H1 (cell line): Measurements from ENCODE around the gene PAX8. TPM values are rescaled to one million over a fixed set of nuclear protein-coding genes. Genes with fewer than 3 reads are reported as not detected.

ENCODE experiments used
- CTCF ChIA-PET: fragments of 300-600 bp; sonication (Branson Sonifier 250); formaldehyde crosslinking; loops from one replicate; lab custom pipeline; 2021; ENCODE audit not compliant: partially characterized antibody; lab: Charles Lee
- POLR2A ChIA-PET: fragments of 300-600 bp; sonication (Branson Sonifier 250); formaldehyde crosslinking; loops from one replicate; lab custom pipeline; 2021; ENCODE audit warnings: inconsistent platforms; ENCODE audit not compliant: partially characterized antibody; lab: Charles Lee
- DNase-seq, 2 experiments: peaks; one replicate each; pipeline versions ENCODE4 v3.0.0 to v3.0.0-alpha.2; 2010 to 2022; ENCODE audit warnings: low spot score in 2 of 2, low read depth in 1 of 2, mixed read lengths in 1 of 2
- FAIRE-seq: peaks from 2 replicates; lab custom pipeline; 2011; peaks lifted over from hg19 to GRCh38; lab: Jason Lieb, UNC
- H2AFZ ChIP-seq: 2 replicates; pipeline ENCODE4 v1.8.1; 2012; ENCODE audit warnings: low read length, inconsistent platforms
- H2AK5ac ChIP-seq: 2 replicates; pipeline ENCODE4 v1.6.1; 2013; ENCODE audit warnings: low read depth, low read length
- H2BK120ac ChIP-seq: replicated peaks from 2 replicates; pipeline ENCODE3; 2013; ENCODE audit warnings: low read depth, low read length, inconsistent platforms
- H2BK12ac ChIP-seq: 2 replicates; pipeline ENCODE4 v1.6.1; 2013; ENCODE audit warnings: low read depth, low read length
- H2BK15ac ChIP-seq: 2 replicates; pipeline ENCODE4 v1.6.1; 2013; ENCODE audit warnings: low read length
- H2BK20ac ChIP-seq: 2 replicates; pipeline ENCODE4 v1.6.1; 2013; ENCODE audit warnings: low read length
- H2BK5ac ChIP-seq: 2 replicates; pipeline ENCODE4 v1.6.1; 2013; ENCODE audit warnings: low read depth, low read length
- H3K14ac ChIP-seq: 2 replicates; pipeline ENCODE4 v1.6.1; 2013; ENCODE audit warnings: inconsistent platforms; ENCODE audit not compliant: insufficient read length
- H3K18ac ChIP-seq: 2 replicates; pipeline ENCODE4 v1.6.1; 2013; ENCODE audit warnings: low read length; ENCODE audit errors: extremely low read depth
- H3K23ac ChIP-seq: 2 replicates; pipeline ENCODE4 v1.6.1; 2013; ENCODE audit warnings: inconsistent platforms; ENCODE audit not compliant: insufficient read length
- H3K23me2 ChIP-seq: 2 replicates; pipeline ENCODE4 v1.6.1; 2013; ENCODE audit warnings: low read depth, low read length
- H3K27ac ChIP-seq: 2 replicates; pipeline ENCODE4 v1.6.1; 2011; ENCODE audit warnings: low read depth, low read length, inconsistent platforms
- H3K27me3 ChIP-seq, 4 experiments: replicated peaks in 1 of 4; 1 replicate in 1 of 4; 2 replicates in 3 of 4; pipeline versions ENCODE4 v1.6.1 to v1.8.1; 2011 to 2013; ENCODE audit warnings: low read length in 3 of 4, mild to moderate bottlenecking in 3 of 4, inconsistent platforms in 2 of 4, mixed read lengths in 2 of 4, moderate library complexity in 1 of 4; ENCODE audit not compliant: control insufficient read depth in 3 of 4, insufficient read depth in 3 of 4; ENCODE audit errors: extremely low read depth in 1 of 4
- H3K36me3 ChIP-seq, 4 experiments: 2 replicates each; pipeline versions ENCODE4 v1.6.1 to v1.8.1; 2011 to 2013; ENCODE audit warnings: mild to moderate bottlenecking in 4 of 4, low read length in 3 of 4, moderate library complexity in 2 of 4, control low read depth in 1 of 4, inconsistent platforms in 1 of 4; ENCODE audit not compliant: insufficient read depth in 4 of 4, control insufficient read depth in 2 of 4
- H3K4ac ChIP-seq: replicated peaks from 2 replicates; pipeline ENCODE3; 2013; ENCODE audit warnings: low read length, low read depth, mixed read lengths, inconsistent platforms; ENCODE audit not compliant: insufficient read length
- H3K4me1 ChIP-seq, 4 experiments: replicated peaks in 1 of 4; 1 replicate in 1 of 4; 2 replicates in 3 of 4; pipeline versions ENCODE4 v1.6.1 to v1.8.1; 2011 to 2013; ENCODE audit warnings: low read length in 3 of 4, inconsistent platforms in 2 of 4, mixed read lengths in 1 of 4; ENCODE audit not compliant: insufficient read depth in 4 of 4, control insufficient read depth in 3 of 4
- H3K4me2 ChIP-seq, 2 experiments: 2 replicates each; pipeline versions ENCODE4 v1.6.1 to v1.8.1; 2011 to 2013; ENCODE audit warnings: low read depth in 2 of 2, low read length in 2 of 2, control low read depth in 1 of 2, inconsistent platforms in 1 of 2, mild to moderate bottlenecking in 1 of 2; ENCODE audit not compliant: insufficient read depth in 1 of 2
- H3K4me3 ChIP-seq, 4 experiments: fragments of 200-600, 300-600 bp in 1 of 4; sonication (generic), shearing (Covaris generic), sonication (Bioruptor Twin) in 1 of 4; 2 replicates each; pipeline versions ENCODE4 v1.5.1 to v1.8.1; 2011 to 2016; ENCODE audit warnings: low read length in 4 of 4, low read depth in 3 of 4, control low read depth in 2 of 4, inconsistent platforms in 2 of 4, mild to moderate bottlenecking in 2 of 4, mixed read lengths in 1 of 4, moderate library complexity in 1 of 4; ENCODE audit not compliant: insufficient read depth in 2 of 4; ENCODE audit errors: extremely low read depth in 1 of 4
- H3K56ac ChIP-seq: replicated peaks from 2 replicates; pipeline ENCODE3; 2013; ENCODE audit warnings: low read depth, mild to moderate bottlenecking, mixed read lengths, low read length, inconsistent platforms; ENCODE audit not compliant: insufficient read length
- H3K79me1 ChIP-seq: 2 replicates; pipeline ENCODE4 v1.6.1; 2013; ENCODE audit warnings: low read depth, low read length, control low read depth
- H3K79me2 ChIP-seq, 2 experiments: 2 replicates each; pipeline versions ENCODE4 v1.6.1 to v1.8.1; 2012 to 2013; ENCODE audit warnings: low read length in 2 of 2, mild to moderate bottlenecking in 2 of 2, inconsistent platforms in 1 of 2; ENCODE audit not compliant: insufficient read depth in 2 of 2, control insufficient read depth in 1 of 2
- H3K9ac ChIP-seq, 4 experiments: replicated peaks in 1 of 4; 1 replicate in 1 of 4; 2 replicates in 3 of 4; pipeline versions ENCODE4 v1.6.1 to v1.8.1; 2011 to 2013; ENCODE audit warnings: low read depth in 3 of 4, low read length in 3 of 4, control low read depth in 2 of 4, mild to moderate bottlenecking in 2 of 4, moderate library complexity in 2 of 4, inconsistent platforms in 1 of 4; ENCODE audit errors: extremely low read depth in 1 of 4
- H3K9me3 ChIP-seq, 2 experiments: 2 replicates each; pipeline versions ENCODE4 v1.6.1 to v1.8.1; 2012 to 2013; ENCODE audit warnings: mild to moderate bottlenecking in 2 of 2, moderate library complexity in 2 of 2, control low read depth in 1 of 2, inconsistent platforms in 1 of 2, low read depth in 1 of 2, low read length in 1 of 2, mixed read lengths in 1 of 2; ENCODE audit not compliant: insufficient read depth in 2 of 2
- H4K20me1 ChIP-seq, 2 experiments: replicated peaks in 1 of 2; 2 replicates each; pipeline versions ENCODE3 to v1.8.1; 2011 to 2013; ENCODE audit warnings: inconsistent platforms in 2 of 2, low read length in 2 of 2, mild to moderate bottlenecking in 1 of 2; ENCODE audit not compliant: insufficient read depth in 2 of 2, control insufficient read depth in 1 of 2
- H4K5ac ChIP-seq: 2 replicates; pipeline ENCODE4 v1.6.1; 2013; ENCODE audit warnings: low read length, low read depth, mixed read lengths, inconsistent platforms; ENCODE audit not compliant: insufficient read length
- H4K8ac ChIP-seq: 2 replicates; pipeline ENCODE4 v1.8.0; 2013; ENCODE audit warnings: mild to moderate bottlenecking, moderate library complexity, low read length, inconsistent platforms; ENCODE audit not compliant: insufficient read depth; ENCODE audit errors: extremely low read depth
- H4K91ac ChIP-seq: replicated peaks from 2 replicates; pipeline ENCODE3; 2013; ENCODE audit warnings: low read length, mixed read lengths, inconsistent platforms; ENCODE audit not compliant: insufficient read length
- BCL11A ChIP-seq, 2 experiments: IDR thresholded peaks; one replicate each; pipeline ENCODE4 v1.6.1; 2011; ENCODE audit warnings: low read depth in 2 of 2, low read length in 2 of 2, mild to moderate bottlenecking in 2 of 2
- CBX8 ChIP-seq: fragments of 300-800, 300-1000 bp; sonication (generic); IDR thresholded peaks from 2 replicates; pipeline ENCODE4 v1.7.1; 2016; ENCODE audit warnings: low read depth, low read length, borderline replicate concordance
- CHD2 ChIP-seq: IDR thresholded peaks from 2 replicates; pipeline ENCODE4 v1.6.1; 2012; ENCODE audit warnings: low read length, improper control_type of control experiment
- CTBP2 ChIP-seq: IDR thresholded peaks from 2 replicates; pipeline ENCODE4 v1.7.0; 2011; ENCODE audit warnings: borderline replicate concordance, mild to moderate bottlenecking, moderate library complexity, mixed read lengths, low read length; ENCODE audit not compliant: insufficient read depth, insufficient read length
- CTCF ChIP-seq, 3 experiments: IDR thresholded peaks; 1 replicate in 2 of 3; 2 replicates in 1 of 3; pipeline versions ENCODE4 v1.5.1 to v1.6.1; 2011; ENCODE audit warnings: low read length in 3 of 3, mild to moderate bottlenecking in 3 of 3, inconsistent platforms in 2 of 3, low read depth in 1 of 3, moderate library complexity in 1 of 3; ENCODE audit not compliant: insufficient read depth in 1 of 3; ENCODE audit errors: control extremely low read depth in 1 of 3
- GABPA ChIP-seq: IDR thresholded peaks from 2 replicates; pipeline ENCODE4 v1.6.1; 2011; ENCODE audit warnings: mild to moderate bottlenecking, low read length, moderate library complexity, borderline replicate concordance; ENCODE audit not compliant: insufficient read depth
- KDM4A ChIP-seq: IDR thresholded peaks from one replicate; pipeline ENCODE4 v1.7.1; 2012; ENCODE audit warnings: low read depth, mild to moderate bottlenecking, moderate library complexity, low read length, inconsistent platforms; ENCODE audit not compliant: severe bottlenecking
- RNF2 ChIP-seq: fragments of 200-900, 300-1000 bp; sonication (generic); IDR thresholded peaks from 2 replicates; pipeline ENCODE4 v1.7.1; 2016; ENCODE audit warnings: borderline replicate concordance, low read depth, mild to moderate bottlenecking, antibody characterized with exemption, low read length; ENCODE audit not compliant: poor library complexity, severe bottlenecking; ENCODE audit errors: missing control alignments
- WGBS, 2 experiments: shearing (Covaris generic) in 1 of 2; methylation state at CpG; one replicate each; pipeline versions ENCODE4 v1.1.6 to v1.1.7; 2013 to 2015; ENCODE audit warnings: low lambda C conversion rate in 2 of 2, mixed read lengths in 2 of 2, inconsistent platforms in 1 of 2, low coverage in 1 of 2, missing lambda C conversion rate in 1 of 2; ENCODE audit not compliant: insufficient replicate concordance in 2 of 2, insufficient coverage in 1 of 2, insufficient read length in 1 of 2; ENCODE audit errors: extremely low coverage in 1 of 2, missing lambda C conversion rate in 1 of 2; 5-methylcytosine and 5-hydroxymethylcytosine counted together
- polyA plus RNA-seq, 7 experiments: library from polyadenylated mRNA; depleted of rRNA in 3 of 7; stranded (reverse) in 5 of 7; unstranded in 2 of 7; fragments of >200 nt in 5 of 7; fragments of 200-250 nt in 2 of 7; gene quantifications; 1 replicate in 5 of 7; 2 replicates in 1 of 7; 4 replicates in 1 of 7; pipeline versions ENCODE4 v1.2.1 to v1.2.3, GENCODE V29; 2011 to 2013; ENCODE audit warnings: missing spikeins in 2 of 7, mixed read lengths in 2 of 7
- total RNA-seq: library from RNA; stranded (reverse); fragmentation: NEBNext Ultra II Directional; extraction: Animal tissue kit (Norgen Biotek cat#: 25700); gene quantifications from 2 replicates; pipeline ENCODE4 v1.2.1, GENCODE V29; 2021

The PAX8 gene
- total and polyA plus RNA-seq, 2 of the 8 experiments (the other 6 are each of a cell fraction or from before 2014, with no cell fraction given), result 0.02 TPM; not detected in 1

GRCh38 chr2:113276761-113277425 is 1.8 kb downstream of the PAX8 start:
- no peaks in the 10 kb centered on the region; a peak in 1 of 4 replicates for H3K9me3 ChIP-seq
- H4K8ac ChIP-seq, result no peak overlapping the region
- CTCF ChIA-PET, result interaction anchor here (0.5 to 3.4 kb wide), 11 partner anchors 10 to 113 kb away, joined by 3 to 20 read pairs (median 4); no protein-coding TSS in a partner anchor
- H2BK15ac ChIP-seq, result no peak overlapping the region
- H3K14ac ChIP-seq, result no peak overlapping the region
- no peak overlapping the region for H3K27ac ChIP-seq
- WGBS, 2 experiments, result 3% methylated on average over 38 of the region's 41 CpGs; no CpG with 5 or more reads in 1 of the 2 experiments
- H4K20me1 ChIP-seq, result peaks cover 4 to 6% of the 10 kb centered on the region in 2 experiments
- H2AK5ac ChIP-seq, result no peak overlapping the region
- no peak overlapping the region for H2AFZ ChIP-seq
- H3K4me2 ChIP-seq, result peak overlapping the region; percentile 72 to 95
- H3K4me3 ChIP-seq, result peak overlapping the region; percentile 26 to 65 (median 59); a peak in 7 of 8 replicates
- no peaks in the 10 kb centered on the region for H3K79me1 ChIP-seq
- FAIRE-seq (no peak), DNase-seq (peak in 1 of 2 experiments; percentile 88)
- H3K9ac ChIP-seq, result no peak overlapping the region
- peaks cover 70 to 94% (median 84%) of the 10 kb centered on the region in 4 experiments for H3K27me3 ChIP-seq
- peak overlapping the region; percentile 23; the same call in 1 of the 2 replicates for H2BK20ac ChIP-seq
- no peaks in the 10 kb centered on the region for H3K79me2 ChIP-seq
- H3K23me2 ChIP-seq, result peaks cover 8% of the 10 kb centered on the region; the same call in 1 of the 2 replicates
- no peak overlapping the region for H3K23ac ChIP-seq
- peaks cover 0 to 4% (median 0%) of the 10 kb centered on the region in 4 experiments; a peak in 1 of 8 replicates for H3K36me3 ChIP-seq
- H3K4me1 ChIP-seq, result peaks cover 4 to 8% (median 7%) of the 10 kb centered on the region in 4 experiments
- no peak overlapping the region for H2BK120ac ChIP-seq
- POLR2A ChIA-PET, result interaction anchor here (1.0 to 1.2 kb wide), 2 partner anchors 16 to 17 kb away, joined by 3 to 5 read pairs; no protein-coding TSS in a partner anchor
- H3K18ac ChIP-seq, result no peak overlapping the region
- no peak overlapping the region for H2BK5ac ChIP-seq
- H2BK12ac ChIP-seq, result peak overlapping the region; percentile 71; the same call in 1 of the 2 replicates
- no peak overlapping the region for H3K56ac ChIP-seq
- H4K91ac ChIP-seq, result no peak overlapping the region
- no peak overlapping the region for H3K4ac ChIP-seq
- no peak overlapping the region for H4K5ac ChIP-seq
- TF ChIP-seq CBX8 (peak; percentile 70; the same call in 1 of the 2 replicates), BCL11A (IDR thresholded peaks at IDR 0.05; ENCODE audit: low read depth in 2 of 2, low read length in 2 of 2) (no peak), CTBP2 (peak; percentile 81), KDM4A (peak; percentile 47), CHD2 (no peak), RNF2 (peak; percentile 2), CTCF (IDR thresholded peaks at IDR 0.05; ENCODE audit: control extremely low read depth in 1 of 3, insufficient read depth in 1 of 3, low read depth in 1 of 3, low read length in 3 of 3) (no peak), GABPA (0 out of 2 replicates have a peak, but pooled peaks have one; percentile 24)
